ENCODE results near the gene PAX2.

The PAX2 gene

GRCh38 chr10:100790761-100791208, 45.4 kb downstream of the PAX2 start:
- Histone ChIP-seq H3K27me3 (ENCODE audit: control insufficient read depth, insufficient read depth, low read length) (peaks cover 93% of the 10 kb centered on the region), H3K9me3 (replicated peaks; ENCODE audit: low read length) (no peaks in the 10 kb centered on the region), H3K36me3 (ENCODE audit: insufficient read depth, low read length) (no peaks in the 10 kb centered on the region), H3K4me3 (ENCODE audit: low read length) (no peak overlapping the region), H3K9ac (ENCODE audit: low read depth, low read length) (no peak overlapping the region), H3K4me2 (ENCODE audit: low read length) (no peak overlapping the region), H3K4me1 (ENCODE audit: control insufficient read depth, insufficient read depth, low read length) (no peaks in the 10 kb centered on the region)

GRCh38 chr10:100791369-100792058, 46.1 kb downstream of the PAX2 start:
- no peaks in the 10 kb centered on the region for H3K9me3 ChIP-seq (replicated peaks; ENCODE audit: low read length)
- H3K4me1 ChIP-seq (ENCODE audit: control insufficient read depth, insufficient read depth, low read length), result no peaks in the 10 kb centered on the region
- no peaks in the 10 kb centered on the region for H3K36me3 ChIP-seq (ENCODE audit: insufficient read depth, low read length)
- H3K4me2 ChIP-seq (ENCODE audit: low read length), result no peak overlapping the region
- peaks cover 91% of the 10 kb centered on the region for H3K27me3 ChIP-seq (ENCODE audit: control insufficient read depth, insufficient read depth, low read length)
- H3K4me3 ChIP-seq (ENCODE audit: low read length), result no peak overlapping the region
- no peak overlapping the region for H3K9ac ChIP-seq (ENCODE audit: low read depth, low read length)

- Histone ChIP-seq H3K36me3 (ENCODE audit: insufficient read depth, low read length) (no peaks in the 10 kb centered on the region), H3K27me3 (ENCODE audit: control insufficient read depth, insufficient read depth, low read length) (peaks cover 91% of the 10 kb centered on the region), H3K9me3 (replicated peaks; ENCODE audit: low read length) (no peaks in the 10 kb centered on the region), H3K4me3 (ENCODE audit: low read length) (no peak overlapping the region), H3K4me2 (ENCODE audit: low read length) (no peak overlapping the region), H3K9ac (ENCODE audit: low read depth, low read length) (no peak overlapping the region), H3K4me1 (ENCODE audit: control insufficient read depth, insufficient read depth, low read length) (no peaks in the 10 kb centered on the region)
These were observed 47.2 kb downstream of the PAX2 start for GRCh38 chr10:100792574-100792973.

- Histone ChIP-seq H3K4me1 (ENCODE audit: control insufficient read depth, insufficient read depth, low read length) (no peaks in the 10 kb centered on the region), H3K4me2 (ENCODE audit: low read length) (no peak overlapping the region), H3K27me3 (ENCODE audit: control insufficient read depth, insufficient read depth, low read length) (peaks cover 88% of the 10 kb centered on the region), H3K36me3 (ENCODE audit: insufficient read depth, low read length) (no peaks in the 10 kb centered on the region), H3K9ac (ENCODE audit: low read depth, low read length) (no peak overlapping the region), H3K4me3 (ENCODE audit: low read length) (no peak overlapping the region), H3K9me3 (replicated peaks; ENCODE audit: low read length) (no peaks in the 10 kb centered on the region)
These were observed 47.7 kb downstream of the PAX2 start for GRCh38 chr10:100793055-100793454.

GRCh38 chr10:100799881-100800280, 54.5 kb downstream of the PAX2 start:
- Histone ChIP-seq H3K4me1 (ENCODE audit: control insufficient read depth, insufficient read depth, low read length) (no peaks in the 10 kb centered on the region), H3K36me3 (ENCODE audit: insufficient read depth, low read length) (no peaks in the 10 kb centered on the region), H3K4me3 (ENCODE audit: low read length) (no peak overlapping the region), H3K4me2 (ENCODE audit: low read length) (no peak overlapping the region), H3K27me3 (ENCODE audit: control insufficient read depth, insufficient read depth, low read length) (peaks cover 81% of the 10 kb centered on the region), H3K9ac (ENCODE audit: low read depth, low read length) (no peak overlapping the region), H3K9me3 (replicated peaks; ENCODE audit: low read length) (no peaks in the 10 kb centered on the region)

GRCh38 chr10:100800931-100801330, 55.5 kb downstream of the PAX2 start:
- peaks cover 74% of the 10 kb centered on the region for H3K27me3 ChIP-seq (ENCODE audit: control insufficient read depth, insufficient read depth, low read length)
- no peak overlapping the region for H3K4me3 ChIP-seq (ENCODE audit: low read length)
- no peak overlapping the region for H3K9ac ChIP-seq (ENCODE audit: low read depth, low read length)
- no peaks in the 10 kb centered on the region for H3K4me1 ChIP-seq (ENCODE audit: control insufficient read depth, insufficient read depth, low read length)
- H3K36me3 ChIP-seq (ENCODE audit: insufficient read depth, low read length), result no peaks in the 10 kb centered on the region
- no peak overlapping the region for H3K4me2 ChIP-seq (ENCODE audit: low read length)
- no peaks in the 10 kb centered on the region for H3K9me3 ChIP-seq (replicated peaks; ENCODE audit: low read length)

GRCh38 chr10:100802196-100802595, 56.8 kb downstream of the PAX2 start:
- H3K9ac ChIP-seq (ENCODE audit: low read depth, low read length), result no peak overlapping the region
- no peaks in the 10 kb centered on the region for H3K36me3 ChIP-seq (ENCODE audit: insufficient read depth, low read length)
- no peaks in the 10 kb centered on the region for H3K9me3 ChIP-seq (replicated peaks; ENCODE audit: low read length)
- peaks cover 75% of the 10 kb centered on the region for H3K27me3 ChIP-seq (ENCODE audit: control insufficient read depth, insufficient read depth, low read length)
- no peak overlapping the region for H3K4me3 ChIP-seq (ENCODE audit: low read length)
- H3K4me1 ChIP-seq (ENCODE audit: control insufficient read depth, insufficient read depth, low read length), result no peaks in the 10 kb centered on the region
- no peak overlapping the region for H3K4me2 ChIP-seq (ENCODE audit: low read length)

GRCh38 chr10:100802607-100803006, 57.2 kb downstream of the PAX2 start:
- Histone ChIP-seq H3K9me3 (replicated peaks; ENCODE audit: low read length) (no peaks in the 10 kb centered on the region), H3K4me1 (ENCODE audit: control insufficient read depth, insufficient read depth, low read length) (no peaks in the 10 kb centered on the region), H3K4me3 (ENCODE audit: low read length) (no peak overlapping the region), H3K9ac (ENCODE audit: low read depth, low read length) (no peak overlapping the region), H3K36me3 (ENCODE audit: insufficient read depth, low read length) (no peaks in the 10 kb centered on the region), H3K27me3 (ENCODE audit: control insufficient read depth, insufficient read depth, low read length) (peaks cover 75% of the 10 kb centered on the region), H3K4me2 (ENCODE audit: low read length) (no peak overlapping the region)

- Histone ChIP-seq H3K27me3 (ENCODE audit: control insufficient read depth, insufficient read depth, low read length) (peaks cover 81% of the 10 kb centered on the region), H3K4me2 (ENCODE audit: low read length) (no peak overlapping the region), H3K4me1 (ENCODE audit: control insufficient read depth, insufficient read depth, low read length) (no peaks in the 10 kb centered on the region), H3K9ac (ENCODE audit: low read depth, low read length) (no peak overlapping the region), H3K4me3 (ENCODE audit: low read length) (no peak overlapping the region), H3K36me3 (ENCODE audit: insufficient read depth, low read length) (no peaks in the 10 kb centered on the region), H3K9me3 (replicated peaks; ENCODE audit: low read length) (no peaks in the 10 kb centered on the region)
These were observed 58.1 kb downstream of the PAX2 start for GRCh38 chr10:100803492-100803891.

GRCh38 chr10:100803908-100804307, 58.5 kb downstream of the PAX2 start:
- no peaks in the 10 kb centered on the region for H3K9me3 ChIP-seq (replicated peaks; ENCODE audit: low read length)
- no peaks in the 10 kb centered on the region for H3K36me3 ChIP-seq (ENCODE audit: insufficient read depth, low read length)
- H3K4me2 ChIP-seq (ENCODE audit: low read length), result no peak overlapping the region
- no peak overlapping the region for H3K4me3 ChIP-seq (ENCODE audit: low read length)
- no peak overlapping the region for H3K9ac ChIP-seq (ENCODE audit: low read depth, low read length)
- no peaks in the 10 kb centered on the region for H3K4me1 ChIP-seq (ENCODE audit: control insufficient read depth, insufficient read depth, low read length)
- peaks cover 81% of the 10 kb centered on the region for H3K27me3 ChIP-seq (ENCODE audit: control insufficient read depth, insufficient read depth, low read length)

- Histone ChIP-seq H3K9ac (ENCODE audit: low read depth, low read length) (no peak overlapping the region), H3K4me3 (ENCODE audit: low read length) (no peak overlapping the region), H3K27me3 (ENCODE audit: control insufficient read depth, insufficient read depth, low read length) (peaks cover 88% of the 10 kb centered on the region), H3K4me2 (ENCODE audit: low read length) (no peak overlapping the region), H3K9me3 (replicated peaks; ENCODE audit: low read length) (no peaks in the 10 kb centered on the region), H3K4me1 (ENCODE audit: control insufficient read depth, insufficient read depth, low read length) (no peaks in the 10 kb centered on the region), H3K36me3 (ENCODE audit: insufficient read depth, low read length) (no peaks in the 10 kb centered on the region)
These were observed 60.4 kb downstream of the PAX2 start for GRCh38 chr10:100805543-100806355.

GRCh38 chr10:100806356-100806645, 60.9 kb downstream of the PAX2 start:
- Histone ChIP-seq H3K4me3 (ENCODE audit: low read length) (no peak overlapping the region), H3K36me3 (ENCODE audit: insufficient read depth, low read length) (no peaks in the 10 kb centered on the region), H3K9ac (ENCODE audit: low read depth, low read length) (no peak overlapping the region), H3K27me3 (ENCODE audit: control insufficient read depth, insufficient read depth, low read length) (peaks cover 86% of the 10 kb centered on the region), H3K4me2 (ENCODE audit: low read length) (no peak overlapping the region), H3K4me1 (ENCODE audit: control insufficient read depth, insufficient read depth, low read length) (no peaks in the 10 kb centered on the region), H3K9me3 (replicated peaks; ENCODE audit: low read length) (no peaks in the 10 kb centered on the region)

Data from skeletal muscle satellite cell (primary cell).